Caco-2 (cell line): ENCODE data around the gene TNS1. TPM values are rescaled to one million over a fixed set of nuclear protein-coding genes. Genes with fewer than 3 reads are reported as not detected.

ENCODE experiments used
- BruUV-seq: library from RNA; stranded (reverse); fragments of 400-500 nt; replicated peaks from 2 replicates; lab custom pipeline; 2021; lab: Mats Ljungman, UMichigan
- CTCF ChIA-PET: fragments of 300-600 bp; sonication (Branson Sonifier 250); formaldehyde crosslinking; loops from one replicate; lab custom pipeline; 2022; ENCODE audit warnings: antibody characterized with exemption; lab: Charles Lee
- POLR2A ChIA-PET: fragments of 300-600 bp; sonication (Branson Sonifier 250); formaldehyde crosslinking; loops from one replicate; lab custom pipeline; 2022; ENCODE audit warnings: antibody characterized with exemption; lab: Charles Lee
- DNase-seq, 2 experiments: peaks; one replicate each; pipeline versions ENCODE4 v3.0.0 to v3.0.0-alpha.2; 2020 to 2022
- H3K27me3 ChIP-seq: replicated peaks from 2 replicates; pipeline ENCODE4 v1.6.0; 2011; ENCODE audit warnings: low read length; ENCODE audit not compliant: control insufficient read depth, insufficient read depth
- H3K36me3 ChIP-seq: 2 replicates; pipeline ENCODE4 v1.5.1; 2011; ENCODE audit warnings: low read length; ENCODE audit not compliant: control insufficient read depth, insufficient read depth
- H3K4me1 ChIP-seq: fragments of 250-450 bp; sonication (Bioruptor Pico); 2 replicates; pipeline ENCODE4 v1.5.1; 2020; ENCODE audit warnings: mild to moderate bottlenecking
- H3K4me3 ChIP-seq: 2 replicates; pipeline ENCODE4 v1.5.1; 2011; ENCODE audit warnings: low read depth, mild to moderate bottlenecking, control low read depth, low read length
- H3K9me3 ChIP-seq: fragments of 250-450 bp; sonication (Bioruptor Pico); 2 replicates; pipeline ENCODE4 v1.5.1; 2020; ENCODE audit warnings: mild to moderate bottlenecking, moderate library complexity
- H3K27ac Mint-ChIP-seq: one replicate; pipeline ENCODE4 v1.8.0; 2022; ENCODE audit warnings: mixed read lengths; ENCODE audit not compliant: unreplicated experiment
- H3K27me3 Mint-ChIP-seq: one replicate; pipeline ENCODE4 v1.8.0; 2022; ENCODE audit warnings: mixed read lengths; ENCODE audit not compliant: insufficient read depth, unreplicated experiment
- H3K36me3 Mint-ChIP-seq: one replicate; pipeline ENCODE4 v1.8.0; 2022; ENCODE audit warnings: mild to moderate bottlenecking, mixed read lengths; ENCODE audit not compliant: insufficient read depth, unreplicated experiment
- H3K4me1 Mint-ChIP-seq: one replicate; pipeline ENCODE4 v1.8.0; 2022; ENCODE audit warnings: low read depth, mixed read lengths; ENCODE audit not compliant: unreplicated experiment
- H3K4me3 Mint-ChIP-seq: one replicate; pipeline ENCODE4 v1.8.0; 2022; ENCODE audit warnings: mild to moderate bottlenecking, moderate library complexity, mixed read lengths; ENCODE audit not compliant: unreplicated experiment
- H3K9me3 Mint-ChIP-seq: one replicate; pipeline ENCODE4 v1.8.0; 2022; ENCODE audit warnings: mixed read lengths; ENCODE audit not compliant: unreplicated experiment
- intact Hi-C: fragments of 100-400 bp; cut with micrococcal nuclease; formaldehyde crosslinking; loops from one replicate; pipeline ENCODE4 v1.10.0; 2022; ENCODE audit not compliant: unreplicated experiment
- total RNA-seq: library from RNA; stranded (reverse); gene quantifications from 2 replicates; pipeline ENCODE4 v1.2.3, GENCODE V29; 2022
- TF ChIP-seq, protein P1 (sequence below), 2 experiments: fragments of 200-600 bp in 1 of 2; IDR thresholded peaks; 1 replicate in 1 of 2; 2 replicates in 1 of 2; pipeline versions ENCODE4 v1.5.1 to v1.8.0; 2011 to 2022; ENCODE audit warnings: antibody characterized with exemption in 1 of 2, control low read depth in 1 of 2, inconsistent platforms in 1 of 2, low read depth in 1 of 2, low read length in 1 of 2, mild to moderate bottlenecking in 1 of 2, moderate library complexity in 1 of 2; ENCODE audit not compliant: insufficient read depth in 1 of 2, severe bottlenecking in 1 of 2, unreplicated experiment in 1 of 2

The TNS1 gene
- total RNA-seq, 1 experiment from 2014 or later = 16.1 TPM

DNA sequence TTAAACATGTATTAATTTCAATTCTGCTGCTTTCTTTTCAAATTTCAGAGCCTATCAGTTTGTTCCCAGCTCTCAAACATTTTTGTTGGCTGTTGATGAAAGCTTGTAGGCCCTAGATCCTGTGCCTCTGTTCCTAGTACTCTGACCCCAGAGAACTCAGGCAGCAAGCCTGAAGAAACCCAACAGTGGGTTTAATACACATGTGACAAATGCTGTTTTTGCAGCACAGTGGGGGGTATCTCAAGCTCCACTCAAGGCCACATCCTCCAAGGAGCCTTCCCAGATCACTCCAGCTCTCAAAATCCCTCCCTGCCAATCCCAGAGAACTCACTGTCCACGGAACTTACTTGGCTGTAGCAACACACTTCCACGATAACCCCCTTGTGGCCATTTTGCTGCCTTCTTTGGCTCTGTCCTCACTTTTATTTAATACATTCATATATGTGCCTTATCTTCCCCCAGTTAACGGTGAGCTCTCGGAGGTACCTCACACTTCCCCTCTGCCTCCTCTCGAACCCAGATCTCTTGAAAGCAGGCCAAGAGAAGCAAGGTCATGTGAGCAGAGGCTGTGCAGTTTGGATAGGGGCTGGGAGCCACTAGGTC lies 122.4 kb downstream of the TNS1 start:
- TF ChIP-seq, protein P1, sequence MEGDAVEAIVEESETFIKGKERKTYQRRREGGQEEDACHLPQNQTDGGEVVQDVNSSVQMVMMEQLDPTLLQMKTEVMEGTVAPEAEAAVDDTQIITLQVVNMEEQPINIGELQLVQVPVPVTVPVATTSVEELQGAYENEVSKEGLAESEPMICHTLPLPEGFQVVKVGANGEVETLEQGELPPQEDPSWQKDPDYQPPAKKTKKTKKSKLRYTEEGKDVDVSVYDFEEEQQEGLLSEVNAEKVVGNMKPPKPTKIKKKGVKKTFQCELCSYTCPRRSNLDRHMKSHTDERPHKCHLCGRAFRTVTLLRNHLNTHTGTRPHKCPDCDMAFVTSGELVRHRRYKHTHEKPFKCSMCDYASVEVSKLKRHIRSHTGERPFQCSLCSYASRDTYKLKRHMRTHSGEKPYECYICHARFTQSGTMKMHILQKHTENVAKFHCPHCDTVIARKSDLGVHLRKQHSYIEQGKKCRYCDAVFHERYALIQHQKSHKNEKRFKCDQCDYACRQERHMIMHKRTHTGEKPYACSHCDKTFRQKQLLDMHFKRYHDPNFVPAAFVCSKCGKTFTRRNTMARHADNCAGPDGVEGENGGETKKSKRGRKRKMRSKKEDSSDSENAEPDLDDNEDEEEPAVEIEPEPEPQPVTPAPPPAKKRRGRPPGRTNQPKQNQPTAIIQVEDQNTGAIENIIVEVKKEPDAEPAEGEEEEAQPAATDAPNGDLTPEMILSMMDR (IDR thresholded peaks at IDR 0.05; ENCODE audit: insufficient read depth in 1 of 2, low read depth in 1 of 2, low read length in 1 of 2, severe bottlenecking in 1 of 2, unreplicated experiment in 1 of 2) = no peak
- Histone ChIP-seq H3K4me1 (no peaks in the 10 kb centered on the region), H3K27me3 (no peaks in the 10 kb centered on the region), H3K9me3 (no peaks in the 10 kb centered on the region), H3K4me3 (no peak overlapping the region), H3K36me3 (no peaks in the 10 kb centered on the region)
- no peaks in the 10 kb centered on the region for H3K4me1 Mint-ChIP-seq
- no peak overlapping the region for H3K4me3 Mint-ChIP-seq
- no peak for DNase-seq
- H3K9me3 Mint-ChIP-seq = no peaks in the 10 kb centered on the region
- no peaks in the 10 kb centered on the region for H3K27me3 Mint-ChIP-seq
- no peaks in the 10 kb centered on the region for H3K36me3 Mint-ChIP-seq
- BruUV-seq = no TSS peak
- ChIA-PET POLR2A (no interaction called here), CTCF (interaction anchor here (1.5 to 1.6 kb wide), 2 partner anchors 91 to 95 kb away, joined by 4 to 5 read pairs; no protein-coding TSS in a partner anchor)
- H3K27ac Mint-ChIP-seq = no peak overlapping the region
- intact Hi-C loops = no loop called here

DNA sequence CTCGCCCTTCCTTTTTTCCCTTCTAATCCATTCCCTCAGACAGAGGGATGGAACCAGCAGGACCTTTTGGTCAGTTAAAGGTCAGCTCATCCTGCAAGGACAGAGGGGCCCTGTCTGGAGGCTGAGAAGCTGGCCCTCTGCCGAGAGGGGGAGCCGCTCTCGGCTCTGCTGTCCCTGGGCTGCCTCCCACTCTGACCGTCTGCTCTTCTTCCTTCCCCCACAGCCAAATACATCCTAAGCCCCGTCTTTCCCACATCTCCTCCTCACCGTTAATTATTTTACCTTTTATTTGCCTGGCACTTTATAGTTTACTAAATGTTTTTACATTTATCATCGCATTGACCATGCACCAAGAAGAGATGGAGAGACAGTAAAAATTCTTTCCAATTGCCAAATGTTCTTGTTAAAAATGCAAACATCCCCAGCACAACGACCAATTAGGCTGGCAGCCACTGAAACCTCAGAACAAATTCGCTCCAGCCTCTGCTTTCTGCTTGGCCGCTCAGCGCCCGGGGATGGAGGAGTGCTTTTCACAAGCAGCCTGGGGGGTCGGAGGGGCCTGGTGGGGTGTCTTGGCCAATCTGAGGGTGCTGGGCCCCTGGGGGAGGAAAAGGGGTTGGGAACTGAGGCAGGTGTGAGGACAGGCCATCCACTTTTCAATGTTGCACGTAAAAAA lies 123.7 kb downstream of the TNS1 start:
- DNase-seq = no peak
- no peaks in the 10 kb centered on the region for H3K4me1 Mint-ChIP-seq
- Histone ChIP-seq H3K4me1 (no peaks in the 10 kb centered on the region), H3K36me3 (no peaks in the 10 kb centered on the region), H3K4me3 (no peak overlapping the region), H3K9me3 (no peaks in the 10 kb centered on the region), H3K27me3 (no peaks in the 10 kb centered on the region)
- H3K9me3 Mint-ChIP-seq = no peaks in the 10 kb centered on the region
- POLR2A ChIA-PET = no interaction called here
- H3K36me3 Mint-ChIP-seq = no peaks in the 10 kb centered on the region
- intact Hi-C loops = no loop called here
- CTCF ChIA-PET = interaction anchor here (1.5 kb wide), 1 partner anchor 94 kb away, joined by 4 read pairs; no protein-coding TSS in a partner anchor
- no peaks in the 10 kb centered on the region for H3K27me3 Mint-ChIP-seq
- H3K4me3 Mint-ChIP-seq = no peak overlapping the region
- TF ChIP-seq, protein P1 (IDR thresholded peaks at IDR 0.05; ENCODE audit: insufficient read depth in 1 of 2, low read depth in 1 of 2, low read length in 1 of 2, severe bottlenecking in 1 of 2, unreplicated experiment in 1 of 2) = no peak
- H3K27ac Mint-ChIP-seq = no peak overlapping the region
- BruUV-seq = no TSS peak

DNA sequence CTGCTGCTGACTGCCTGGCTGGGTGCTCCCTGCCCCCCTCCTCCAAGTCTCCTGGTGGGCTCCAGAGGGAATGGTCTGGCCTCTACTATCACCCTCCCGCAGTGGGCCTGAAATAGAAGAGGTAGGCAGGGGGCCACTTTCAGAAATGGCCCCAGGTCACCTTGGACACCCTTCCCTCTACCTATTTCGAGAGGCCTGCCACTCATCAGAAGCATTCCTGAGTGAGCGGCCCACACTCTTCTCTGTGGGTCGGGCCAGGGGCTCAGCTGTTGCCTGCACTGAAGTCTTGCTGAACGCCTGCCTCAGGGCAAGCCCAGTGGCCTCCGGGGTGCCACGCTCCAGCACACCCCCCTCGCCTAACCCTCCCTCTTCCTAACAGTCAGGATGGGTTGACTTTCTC lies 124.9 kb downstream of the TNS1 start:
- ChIA-PET POLR2A (no interaction called here), CTCF (no interaction called here)
- BruUV-seq = no TSS peak
- Histone ChIP-seq H3K27me3 (no peaks in the 10 kb centered on the region), H3K4me1 (no peaks in the 10 kb centered on the region), H3K36me3 (no peaks in the 10 kb centered on the region), H3K9me3 (no peaks in the 10 kb centered on the region), H3K4me3 (no peak overlapping the region)
- Mint-ChIP-seq H3K4me1 (no peaks in the 10 kb centered on the region), H3K27ac (no peak overlapping the region), H3K36me3 (no peaks in the 10 kb centered on the region), H3K4me3 (no peak overlapping the region), H3K9me3 (no peaks in the 10 kb centered on the region), H3K27me3 (no peaks in the 10 kb centered on the region)
- TF ChIP-seq, protein P1 (IDR thresholded peaks at IDR 0.05; ENCODE audit: insufficient read depth in 1 of 2, low read depth in 1 of 2, low read length in 1 of 2, severe bottlenecking in 1 of 2, unreplicated experiment in 1 of 2) = no peak
- intact Hi-C loops = no loop called here
- DNase-seq = no peak
